ENCODE measurements around the gene SERPINA9. TPM values are rescaled to one million over a fixed set of nuclear protein-coding genes. Genes with fewer than 3 reads are reported as not detected.

The SERPINA9 gene, protein sequence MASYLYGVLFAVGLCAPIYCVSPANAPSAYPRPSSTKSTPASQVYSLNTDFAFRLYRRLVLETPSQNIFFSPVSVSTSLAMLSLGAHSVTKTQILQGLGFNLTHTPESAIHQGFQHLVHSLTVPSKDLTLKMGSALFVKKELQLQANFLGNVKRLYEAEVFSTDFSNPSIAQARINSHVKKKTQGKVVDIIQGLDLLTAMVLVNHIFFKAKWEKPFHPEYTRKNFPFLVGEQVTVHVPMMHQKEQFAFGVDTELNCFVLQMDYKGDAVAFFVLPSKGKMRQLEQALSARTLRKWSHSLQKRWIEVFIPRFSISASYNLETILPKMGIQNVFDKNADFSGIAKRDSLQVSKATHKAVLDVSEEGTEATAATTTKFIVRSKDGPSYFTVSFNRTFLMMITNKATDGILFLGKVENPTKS
- 0.09 TPM in 1 of 2 replicates, not detected in the other for total RNA-seq

GRCh38 chr14:94476023-94476422, at the start of gene SERPINA9:
SERPINA9 (minus strand) TSS chr14:94476197; CDS start chr14:94469840, 6,357 bp downstream.

DNA sequence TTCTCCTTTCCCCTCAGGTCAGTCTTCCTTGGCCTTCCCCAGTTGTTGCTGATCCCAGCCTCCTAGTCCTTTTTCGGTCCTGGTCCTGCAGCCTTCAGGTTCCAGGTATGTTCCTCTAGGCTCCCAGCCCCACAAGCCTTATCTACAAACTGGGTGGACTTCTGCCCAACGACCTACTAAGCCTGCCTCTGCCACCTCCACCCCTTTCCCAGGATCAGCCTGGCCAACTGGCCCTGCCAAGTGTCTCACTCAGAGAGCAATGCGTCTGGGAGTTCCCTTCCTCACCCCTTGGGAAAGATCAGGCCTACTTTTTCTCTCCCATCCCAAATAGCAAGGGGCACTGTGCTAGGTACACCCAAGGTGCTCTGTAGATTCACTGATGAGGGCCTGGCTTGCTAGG, 33.4 kb upstream of the SERPINA9 start, which contains the start of gene SERPINA12:
Gene SERPINA12 (minus strand): TSS at position 114 of the 400 bp plus-strand sequence. CDS start 11,072 bp downstream, outside the sequence.

Other genes with a start within 250 kb of the SERPINA9 start
- gene SERPINA10, start 182.9 kb downstream of the SERPINA9 start, total RNA-seq = not detected in 2 replicates
- gene SERPINA6, start 152.9 kb downstream of the SERPINA9 start, total RNA-seq = not detected in 2 replicates
- gene SERPINA2, start 109.5 kb downstream of the SERPINA9 start, total RNA-seq = not detected in 2 replicates
- not detected in 2 replicates for gene SERPINA1, start 87.6 kb downstream of the SERPINA9 start, total RNA-seq
- not detected in 2 replicates for gene SERPINA11, start 23.4 kb downstream of the SERPINA9 start, total RNA-seq
- not detected in 2 replicates for gene SERPINA12, start 33.3 kb upstream of the SERPINA9 start, total RNA-seq
- gene SERPINA4, start 85.2 kb upstream of the SERPINA9 start, total RNA-seq = not detected in 2 replicates
- gene SERPINA5, start 105.2 kb upstream of the SERPINA9 start, total RNA-seq = 1.2 and 3.3 TPM in 2 replicates
- gene SERPINA3, start 136.2 kb upstream of the SERPINA9 start, total RNA-seq = 0.18 and 36.9 TPM in 2 replicates